Hematopoietic multipotent progenitor cell (in vitro differentiated cells): ENCODE data around the gene PHC2. TPM values are rescaled to one million over a fixed set of nuclear protein-coding genes. Genes with fewer than 3 reads are reported as not detected.

Experiments used
- DNase-seq, 3 donors: peaks; one replicate each; pipeline ENCODE4 v3.0.0-alpha.2; 2011 to 2015; ENCODE audit warnings: low read depth in 2 of 3, low spot score in 2 of 3
- total RNA-seq: library from RNA; depleted of rRNA; stranded (reverse); fragments of >200 nt; gene quantifications from one replicate; pipeline ENCODE4 v1.2.3, GENCODE V29; 2012

Gene PHC2
- total RNA-seq, 1 donor: 60.1 TPM

- no peak for DNase-seq
These were observed 39.4 kb downstream of the PHC2 start for GRCh38 chr1:33391343-33392078.

GRCh38 chr1:33390542-33390941 is 40.4 kb downstream of the PHC2 start:
- DNase-seq: no peak

GRCh38 chr1:33388805-33389771 is 41.8 kb downstream of the PHC2 start:
- no peak for DNase-seq

GRCh38 chr1:33387625-33388024 is 43.3 kb downstream of the PHC2 start:
- DNase-seq: peak in 1 of 3 donors; percentile 39

- no peak for DNase-seq
These were observed 45.6 kb downstream of the PHC2 start for GRCh38 chr1:33385251-33385650.

GRCh38 chr1:33384040-33384812 is 46.7 kb downstream of the PHC2 start:
- DNase-seq: no peak

GRCh38 chr1:33383489-33383888 is 47.4 kb downstream of the PHC2 start:
- no peak for DNase-seq

- no peak for DNase-seq
These were observed 48.1 kb downstream of the PHC2 start for GRCh38 chr1:33382661-33383415.

- peak in 2 of 3 donors; percentile 54 to 77 for DNase-seq
These were observed 48.9 kb downstream of the PHC2 start for GRCh38 chr1:33381977-33382376.

GRCh38 chr1:33380811-33381210 is 50.1 kb downstream of the PHC2 start:
- DNase-seq: no peak

GRCh38 chr1:33379631-33380354 is 51.1 kb downstream of the PHC2 start:
- no peak for DNase-seq

- DNase-seq: peak in 1 of 3 donors; percentile 40
These were observed 51.9 kb downstream of the PHC2 start for GRCh38 chr1:33378976-33379375.

- DNase-seq: no peak
These were observed 52.4 kb downstream of the PHC2 start for GRCh38 chr1:33378524-33378923.

GRCh38 chr1:33377756-33378155 is 53.1 kb downstream of the PHC2 start:
- no peak for DNase-seq

GRCh38 chr1:33377013-33377412 is 53.9 kb downstream of the PHC2 start:
- no peak for DNase-seq

- DNase-seq: no peak
These were observed 55.6 kb downstream of the PHC2 start for GRCh38 chr1:33375316-33375715.

GRCh38 chr1:33374336-33375105 is 56.4 kb downstream of the PHC2 start:
- no peak for DNase-seq

- DNase-seq: no peak
These were observed 57.3 kb downstream of the PHC2 start for GRCh38 chr1:33373606-33374005.

GRCh38 chr1:33372677-33373076 is 58.2 kb downstream of the PHC2 start:
- no peak for DNase-seq
